CD4-positive, alpha-beta T cell (primary cell): ENCODE data around the gene PLEKHG4B. TPM values are rescaled to one million over a fixed set of nuclear protein-coding genes. Genes with fewer than 3 reads are reported as not detected.

Experiments used
- ATAC-seq: fragments of 200-7000 bp; cut with Tn5 transposase; one replicate; pipeline ENCODE4 v1.10.0; 2022; ENCODE audit warnings: mild to moderate bottlenecking; ENCODE audit not compliant: poor library complexity
- CTCF ChIA-PET: fragments of 350-600 bp; sonication (Branson Sonifier 250); formaldehyde crosslinking; loops from one replicate; lab custom pipeline; 2021; ENCODE audit warnings: antibody characterized with exemption, inconsistent platforms; lab: Charles Lee
- POLR2A ChIA-PET: fragments of 350-600 bp; sonication (Branson Sonifier 250); formaldehyde crosslinking; loops from one replicate; lab custom pipeline; 2021; ENCODE audit warnings: antibody characterized with exemption, inconsistent platforms; lab: Charles Lee
- DNase-seq, 14 experiments: peaks; one replicate each; pipeline ENCODE4 v3.0.0-alpha.2; 2013 to 2020; ENCODE audit warnings: mixed read lengths in 2 of 14
- H3K27ac ChIP-seq, 2 donors: one replicate each; pipeline versions ENCODE4 v1.5.1 to v1.7.0; 2013; ENCODE audit warnings: low read length in 2 of 2, low read depth in 1 of 2, mild to moderate bottlenecking in 1 of 2
- H3K27me3 ChIP-seq, 2 experiments: 1 replicate in 1 of 2; 2 replicates in 1 of 2; pipeline versions ENCODE4 v1.6.1 to v1.7.0; 2013; ENCODE audit warnings: low read length in 2 of 2, control low read depth in 1 of 2, mild to moderate bottlenecking in 1 of 2, moderate library complexity in 1 of 2; ENCODE audit not compliant: insufficient read depth in 2 of 2, control insufficient read depth in 1 of 2
- H3K36me3 ChIP-seq: one replicate; pipeline ENCODE4 v1.6.1; 2013; ENCODE audit warnings: low read length, control low read depth; ENCODE audit not compliant: insufficient read depth
- H3K4me1 ChIP-seq: one replicate; pipeline ENCODE4 v1.6.1; 2013; ENCODE audit warnings: low read length, control low read depth; ENCODE audit not compliant: insufficient read depth
- H3K4me3 ChIP-seq: one replicate; pipeline ENCODE4 v1.5.1; 2013; ENCODE audit warnings: mild to moderate bottlenecking, low read length, moderate library complexity
- H3K9me3 ChIP-seq, 2 experiments: 1 replicate in 1 of 2; 2 replicates in 1 of 2; pipeline versions ENCODE4 v1.6.1 to v1.7.0; 2013; ENCODE audit warnings: low read length in 2 of 2, mild to moderate bottlenecking in 2 of 2, control low read depth in 1 of 2, moderate library complexity in 1 of 2; ENCODE audit not compliant: control insufficient read depth in 1 of 2, insufficient read depth in 1 of 2
- H3K27ac Mint-ChIP-seq: one replicate; pipeline ENCODE4 v1.8.0; 2020; ENCODE audit warnings: mixed read lengths
- H3K27me3 Mint-ChIP-seq: one replicate; pipeline ENCODE4 v1.8.0; 2021; ENCODE audit warnings: mixed read lengths
- H3K36me3 Mint-ChIP-seq: one replicate; pipeline ENCODE4 v1.8.0; 2021; ENCODE audit warnings: low read depth, mixed read lengths
- H3K4me1 Mint-ChIP-seq: one replicate; pipeline ENCODE4 v1.8.0; 2021; ENCODE audit warnings: low read depth, mixed read lengths
- H3K4me3 Mint-ChIP-seq: one replicate; pipeline ENCODE4 v1.8.0; 2020; ENCODE audit warnings: mild to moderate bottlenecking, mixed read lengths
- H3K9me3 Mint-ChIP-seq: one replicate; pipeline ENCODE4 v1.8.0; 2020; ENCODE audit warnings: mixed read lengths
- CTCF ChIP-seq: fragments of 200-600 bp; IDR thresholded peaks from one replicate; pipeline ENCODE4 v1.8.0; 2022; ENCODE audit warnings: antibody characterized with exemption, mild to moderate bottlenecking
- intact Hi-C, 2 experiments: fragments of 100-400 bp; cut with DNase I in 1 of 2; cut with micrococcal nuclease in 1 of 2; formaldehyde crosslinking; loops; one replicate each; pipeline versions ENCODE4 v1.15.1 to v1.9.0; 2023 to 2025; cut with DNase I, micrococcal nuclease
- total RNA-seq, 174 experiments: library from RNA in 2 of 174; stranded (reverse) in 2 of 174; gene quantifications; one replicate each; pipeline ENCODE4 v1.2.3 and lab custom pipeline; 2021 to 2026

Gene PLEKHG4B
- total RNA-seq, 2 experiments from 2014 or later, result 0.17 to 0.36 TPM

GRCh38 chr5:180286-180918 lies 88.4 kb downstream of the PLEKHG4B start:
- intact Hi-C loops, result no loop called here
- Mint-ChIP-seq H3K27ac (no peak overlapping the region), H3K27me3 (peaks cover 4% of the 10 kb centered on the region), H3K4me1 (no peaks in the 10 kb centered on the region), H3K9me3 (no peaks in the 10 kb centered on the region), H3K4me3 (no peak overlapping the region), H3K36me3 (no peaks in the 10 kb centered on the region)
- TF ChIP-seq CTCF, result no peak
- no peak overlapping the region for H3K4me3 ChIP-seq
- POLR2A ChIA-PET, result no interaction called here
- ATAC-seq, result no peak
- no peak for DNase-seq
- H3K27me3 ChIP-seq, result no peaks in the 10 kb centered on the region
- H3K36me3 ChIP-seq, result no peaks in the 10 kb centered on the region
- H3K27ac ChIP-seq, result no peak overlapping the region
- H3K9me3 ChIP-seq, result no peaks in the 10 kb centered on the region
- no peaks in the 10 kb centered on the region for H3K4me1 ChIP-seq
- CTCF ChIA-PET, result no interaction called here

- Histone ChIP-seq H3K36me3 (no peaks in the 10 kb centered on the region), H3K27me3 (no peaks in the 10 kb centered on the region), H3K4me1 (no peaks in the 10 kb centered on the region), H3K27ac (no peak overlapping the region), H3K4me3 (no peak overlapping the region), H3K9me3 (no peaks in the 10 kb centered on the region)
- Mint-ChIP-seq H3K27me3 (peaks cover 4% of the 10 kb centered on the region), H3K36me3 (no peaks in the 10 kb centered on the region), H3K4me1 (no peaks in the 10 kb centered on the region), H3K4me3 (no peak overlapping the region), H3K9me3 (no peaks in the 10 kb centered on the region), H3K27ac (no peak overlapping the region)
- ATAC-seq (no peak), DNase-seq (no peak)
- intact Hi-C loops, result no loop called here
- POLR2A ChIA-PET, result no interaction called here
- CTCF ChIA-PET, result no interaction called here
- TF ChIP-seq CTCF, result no peak
Observed at GRCh38 chr5:181160-181559, 89.2 kb downstream of the PLEKHG4B start.

GRCh38 chr5:181566-181965 lies 89.6 kb downstream of the PLEKHG4B start:
- Mint-ChIP-seq H3K27me3 (peaks cover 4% of the 10 kb centered on the region), H3K9me3 (no peaks in the 10 kb centered on the region), H3K27ac (no peak overlapping the region), H3K36me3 (no peaks in the 10 kb centered on the region), H3K4me3 (no peak overlapping the region), H3K4me1 (no peaks in the 10 kb centered on the region)
- intact Hi-C loops, result no loop called here
- ATAC-seq (no peak), DNase-seq (no peak)
- Histone ChIP-seq H3K4me3 (no peak overlapping the region), H3K9me3 (no peaks in the 10 kb centered on the region), H3K36me3 (no peaks in the 10 kb centered on the region), H3K27me3 (no peaks in the 10 kb centered on the region), H3K4me1 (no peaks in the 10 kb centered on the region), H3K27ac (no peak overlapping the region)
- TF ChIP-seq CTCF, result no peak
- ChIA-PET CTCF (no interaction called here), POLR2A (no interaction called here)
